Vagina (tissue), 2 donors: ENCODE measurements around the gene PITX2. TPM values are rescaled to one million over a fixed set of nuclear protein-coding genes. Genes with fewer than 3 reads are reported as not detected.

Experiments used
- DNase-seq, 2 donors: peaks; one replicate each; pipeline ENCODE4 v3.0.0-alpha.2; 2017; ENCODE audit errors: extremely low spot score in 2 of 2
- H3K27ac ChIP-seq: fragments of 200-600 bp; sonication (generic); one replicate; pipeline ENCODE4 v1.5.1; 2019
- H3K27me3 ChIP-seq: fragments of 200-600 bp; sonication (generic); one replicate; pipeline ENCODE4 v1.5.1; 2019
- H3K36me3 ChIP-seq, 2 donors: fragments of 200-600 bp; sonication (generic); one replicate each; pipeline ENCODE4 v1.5.1; 2017 to 2019
- H3K4me1 ChIP-seq: fragments of 200-600 bp; sonication (generic); one replicate; pipeline ENCODE4 v1.5.1; 2019
- H3K4me3 ChIP-seq, 2 donors: fragments of 200-600 bp; sonication (generic); 1 replicate in 1 of 2; 2 replicates in 1 of 2; pipeline ENCODE4 v1.5.1; 2016 to 2019
- H3K9me3 ChIP-seq: fragments of 200-600 bp; sonication (generic); one replicate; pipeline ENCODE4 v1.5.1; 2019
- CTCF ChIP-seq, 3 experiments: fragments of 450-650 bp in 2 of 3; fragments of 200-600 bp in 1 of 3; sonication (generic) in 1 of 3; IDR thresholded peaks; one replicate each; pipeline ENCODE4 v1.5.1; 2017 to 2019; ENCODE audit warnings: antibody characterized with exemption in 3 of 3, mild to moderate bottlenecking in 2 of 3, moderate library complexity in 2 of 3
- POLR2A ChIP-seq, 2 donors: fragments of 450-650 bp; IDR thresholded peaks; one replicate each; pipeline ENCODE4 v1.6.1; 2017; ENCODE audit warnings: antibody characterized with exemption in 2 of 2, mild to moderate bottlenecking in 2 of 2, moderate library complexity in 2 of 2
- POLR2AphosphoS5 ChIP-seq, 2 donors: sonication (generic); formaldehyde crosslinking; IDR thresholded peaks; one replicate each; pipeline ENCODE4 v1.9.0; 2017; ENCODE audit warnings: antibody characterized with exemption in 2 of 2, mild to moderate bottlenecking in 2 of 2, low read depth in 1 of 2; ENCODE audit not compliant: insufficient read depth in 1 of 2
- intact Hi-C: fragments of 100-400 bp; cut with DNase I; formaldehyde crosslinking; loops from one replicate; pipeline ENCODE4 v1.15.1; 2023
- total RNA-seq: library from RNA; depleted of rRNA; stranded (reverse); fragments of >200 nt; gene quantifications from one replicate; pipeline ENCODE4 v1.2.3, GENCODE V29; 2016

The PITX2 gene
- total RNA-seq, 1 donor from 2014 or later = 6.6 TPM

GRCh38 chr4:110632506-110633357 is 9.9 kb upstream of the PITX2 start:
- H3K4me1 ChIP-seq = peaks cover 34% of the 10 kb centered on the region
- intact Hi-C loops = no loop called here

DNA sequence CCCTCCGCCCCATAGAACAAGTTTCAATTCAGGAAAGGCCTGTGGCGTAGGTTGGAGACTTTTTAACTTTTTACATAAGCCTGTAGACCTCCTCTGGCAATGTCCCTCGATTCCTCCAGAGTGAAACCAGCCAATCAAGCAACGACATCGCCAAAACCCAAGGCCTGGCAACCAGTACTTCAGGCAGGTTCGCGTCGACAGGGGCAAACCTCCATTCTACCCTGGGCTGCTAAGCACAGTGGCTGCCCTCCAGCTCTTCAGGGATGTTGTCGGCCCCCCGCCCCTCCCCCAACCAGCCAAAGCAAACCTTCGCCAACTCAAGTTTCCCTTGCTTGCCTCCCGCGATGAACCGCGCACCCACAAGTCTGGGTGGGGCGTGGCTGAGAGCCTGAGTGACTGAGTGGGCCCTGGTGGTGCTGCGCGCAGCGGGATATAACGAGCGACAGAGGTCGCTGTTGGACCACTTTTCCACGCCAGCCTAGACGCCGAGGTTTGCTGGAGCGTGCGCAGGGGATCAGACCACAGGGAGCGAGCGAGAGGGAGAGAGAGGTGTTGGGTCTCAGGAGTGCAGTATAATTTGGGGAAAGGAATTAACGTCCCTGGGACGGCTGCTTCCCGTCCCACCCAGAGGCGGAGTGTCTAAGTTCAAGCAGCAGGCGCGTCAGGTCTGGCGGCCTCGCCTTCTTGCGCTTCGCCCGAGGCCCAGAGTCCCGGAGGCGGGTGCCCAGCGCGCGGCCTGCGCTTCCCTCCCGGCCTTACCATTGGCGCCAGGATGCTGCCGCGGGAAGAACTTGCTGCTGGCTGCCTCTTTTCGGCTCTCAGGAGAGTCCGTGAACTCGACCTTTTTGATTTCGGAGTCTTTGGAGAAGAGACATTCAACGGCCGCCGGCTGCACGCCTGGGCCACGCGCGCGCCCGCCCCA is 9.0 kb upstream of the PITX2 start:
- intact Hi-C loops = no loop called here
- TF ChIP-seq CTCF (IDR thresholded peaks at IDR 0.05) (peak in 2 of 3 experiments; percentile 25 to 58), POLR2A (IDR thresholded peaks at IDR 0.05) (no peak), POLR2AphosphoS5 (IDR thresholded peaks at IDR 0.05; ENCODE audit: insufficient read depth in 1 of 2, low read depth in 1 of 2) (no peak)
- Histone ChIP-seq H3K4me3 (peak overlapping the region; percentile 31 to 33), H3K36me3 (no peaks in the 10 kb centered on the region), H3K9me3 (no peaks in the 10 kb centered on the region), H3K27me3 (peaks cover 22% of the 10 kb centered on the region), H3K4me1 (peaks cover 34% of the 10 kb centered on the region), H3K27ac (no peak overlapping the region)
- DNase-seq = no peak

More at GRCh38 chr4:110632506-110633357, 9.9 kb upstream of the PITX2 start:
- no peak for DNase-seq
- H3K27me3 ChIP-seq = peaks cover 22% of the 10 kb centered on the region
- H3K4me3 ChIP-seq = peak overlapping the region; percentile 31 to 33
- no peak overlapping the region for H3K27ac ChIP-seq
- no peaks in the 10 kb centered on the region for H3K36me3 ChIP-seq
- no peaks in the 10 kb centered on the region for H3K9me3 ChIP-seq
- TF ChIP-seq POLR2A (IDR thresholded peaks at IDR 0.05) (no peak), CTCF (IDR thresholded peaks at IDR 0.05) (no peak), POLR2AphosphoS5 (IDR thresholded peaks at IDR 0.05; ENCODE audit: insufficient read depth in 1 of 2, low read depth in 1 of 2) (no peak)

GRCh38 chr4:110630688-110631402 is 8.0 kb upstream of the PITX2 start:
- no peak for DNase-seq
- no peaks in the 10 kb centered on the region for H3K9me3 ChIP-seq
- no peak for TF ChIP-seq POLR2A (IDR thresholded peaks at IDR 0.05)
- TF ChIP-seq POLR2AphosphoS5 (IDR thresholded peaks at IDR 0.05; ENCODE audit: insufficient read depth in 1 of 2, low read depth in 1 of 2) = no peak
- no peak for TF ChIP-seq CTCF (IDR thresholded peaks at IDR 0.05)
- H3K36me3 ChIP-seq = no peaks in the 10 kb centered on the region
- intact Hi-C loops = no loop called here
- H3K4me1 ChIP-seq = peaks cover 29% of the 10 kb centered on the region
- no peak overlapping the region for H3K4me3 ChIP-seq
- peaks cover 22% of the 10 kb centered on the region for H3K27me3 ChIP-seq
- no peak overlapping the region for H3K27ac ChIP-seq

DNA sequence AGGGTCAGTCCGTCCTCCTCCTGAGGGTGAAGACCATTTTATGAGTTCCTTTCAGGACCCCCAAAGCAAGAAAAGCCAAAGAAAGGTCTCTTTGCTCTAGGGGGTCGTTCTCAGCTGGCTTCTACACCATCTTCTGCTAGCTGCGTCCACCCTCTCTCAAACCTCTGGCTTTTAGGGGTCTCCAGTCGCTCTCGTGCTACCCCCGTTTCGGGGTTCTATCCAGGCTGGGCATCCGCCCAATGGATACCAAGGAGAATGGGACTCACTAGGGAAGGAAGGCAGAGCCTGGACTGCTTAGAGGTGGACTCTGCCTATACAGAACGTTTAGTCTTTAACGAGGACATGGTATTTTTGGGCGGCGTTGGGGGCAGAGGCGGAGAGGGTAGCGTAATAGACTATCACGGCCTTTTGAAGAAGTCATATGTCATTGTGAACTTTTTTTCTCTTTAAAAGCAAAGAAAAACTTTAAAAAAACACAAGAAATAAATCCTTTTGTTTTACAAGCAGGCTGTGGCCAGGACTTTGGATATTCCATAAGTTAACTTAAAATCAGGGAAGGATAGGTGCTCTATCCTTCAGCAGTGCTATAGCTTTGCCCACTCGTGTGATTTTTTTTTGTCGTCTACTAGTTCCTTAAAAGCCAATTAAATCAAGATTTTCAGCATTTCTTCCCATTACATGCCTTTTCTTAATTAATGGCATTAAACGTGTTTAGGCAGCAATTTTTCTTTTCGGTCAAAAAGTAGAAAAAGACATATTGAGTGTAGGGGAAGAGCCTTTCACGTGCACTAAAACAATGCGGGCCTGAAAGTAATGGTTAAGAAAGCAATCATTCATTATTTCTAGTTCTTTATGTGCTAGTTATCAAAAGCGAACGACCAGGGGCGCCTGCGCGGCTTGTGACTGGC is 7.2 kb upstream of the PITX2 start:
- Histone ChIP-seq H3K27me3 (peaks cover 18% of the 10 kb centered on the region), H3K4me1 (peaks cover 29% of the 10 kb centered on the region), H3K4me3 (no peak overlapping the region), H3K9me3 (no peaks in the 10 kb centered on the region), H3K27ac (no peak overlapping the region), H3K36me3 (no peaks in the 10 kb centered on the region)
- TF ChIP-seq CTCF (IDR thresholded peaks at IDR 0.05) = no peak
- no peak for TF ChIP-seq POLR2AphosphoS5 (IDR thresholded peaks at IDR 0.05; ENCODE audit: insufficient read depth in 1 of 2, low read depth in 1 of 2)
- TF ChIP-seq POLR2A (IDR thresholded peaks at IDR 0.05) = no peak
- intact Hi-C loops = no loop called here
- no peak for DNase-seq
